ENCODE measurements around the gene CNOT4. TPM values are rescaled to one million over a fixed set of nuclear protein-coding genes. Genes with fewer than 3 reads are reported as not detected.

CNOT4 gene
- total RNA-seq, 2 experiments from 2014 or later: 24.0 to 29.8 TPM

- Histone ChIP-seq H3K36me3 (ENCODE audit: insufficient read depth, low read length) (no peaks in the 10 kb centered on the region), H3K4me1 (ENCODE audit: insufficient read depth, low read length) (no peaks in the 10 kb centered on the region), H3K9me3 (ENCODE audit: control insufficient read depth in 1 of 2, insufficient read depth in 1 of 2, low read length in 2 of 2) (peaks cover 0 to 3% of the 10 kb centered on the region in 2 experiments), H3K27ac (ENCODE audit: low read depth in 1 of 2, low read length in 2 of 2) (no peak overlapping the region), H3K4me3 (ENCODE audit: low read length) (no peak overlapping the region), H3K27me3 (ENCODE audit: control insufficient read depth in 1 of 2, insufficient read depth in 2 of 2, low read length in 2 of 2) (peaks cover 0 to 2% of the 10 kb centered on the region in 2 experiments)
- POLR2A ChIA-PET: no interaction called here
- Mint-ChIP-seq H3K4me1 (ENCODE audit: low read depth) (no peaks in the 10 kb centered on the region), H3K27ac (no peak overlapping the region), H3K27me3 (peaks cover 5% of the 10 kb centered on the region), H3K9me3 (no peaks in the 10 kb centered on the region), H3K4me3 (no peak overlapping the region), H3K36me3 (ENCODE audit: low read depth) (no peaks in the 10 kb centered on the region)
- no peak for TF ChIP-seq CTCF (IDR thresholded peaks at IDR 0.05)
- no peak for DNase-seq
- no peak for ATAC-seq (ENCODE audit: poor library complexity)
- CTCF ChIA-PET: no interaction called here
- intact Hi-C loops (cut with DNase I, micrococcal nuclease): no loop called here
Observed at GRCh38 chr7:135333200-135333599, 176.7 kb downstream of the CNOT4 start.

- no peak overlapping the region for H3K4me3 ChIP-seq (ENCODE audit: low read length)
- H3K36me3 ChIP-seq (ENCODE audit: insufficient read depth, low read length): no peaks in the 10 kb centered on the region
- peaks cover 5% of the 10 kb centered on the region for H3K27me3 Mint-ChIP-seq
- TF ChIP-seq CTCF (IDR thresholded peaks at IDR 0.05): no peak
- CTCF ChIA-PET: no interaction called here
- peaks cover 0 to 9% of the 10 kb centered on the region in 2 experiments for H3K9me3 ChIP-seq (ENCODE audit: control insufficient read depth in 1 of 2, insufficient read depth in 1 of 2, low read length in 2 of 2)
- H3K36me3 Mint-ChIP-seq (ENCODE audit: low read depth): no peaks in the 10 kb centered on the region
- no peak for ATAC-seq (ENCODE audit: poor library complexity)
- no peak overlapping the region for H3K27ac ChIP-seq (ENCODE audit: low read depth in 1 of 2, low read length in 2 of 2)
- no peaks in the 10 kb centered on the region for H3K9me3 Mint-ChIP-seq
- H3K27ac Mint-ChIP-seq: no peak overlapping the region
- H3K4me1 ChIP-seq (ENCODE audit: insufficient read depth, low read length): no peaks in the 10 kb centered on the region
- intact Hi-C loops (cut with DNase I, micrococcal nuclease): no loop called here
- H3K27me3 ChIP-seq (ENCODE audit: control insufficient read depth in 1 of 2, insufficient read depth in 2 of 2, low read length in 2 of 2): peaks cover 0 to 2% of the 10 kb centered on the region in 2 experiments
- no peaks in the 10 kb centered on the region for H3K4me1 Mint-ChIP-seq (ENCODE audit: low read depth)
- no peak overlapping the region for H3K4me3 Mint-ChIP-seq
- POLR2A ChIA-PET: no interaction called here
- DNase-seq: no peak
Observed at GRCh38 chr7:135330088-135330487, 179.8 kb downstream of the CNOT4 start.

- no peaks in the 10 kb centered on the region for H3K4me1 Mint-ChIP-seq (ENCODE audit: low read depth)
- Histone ChIP-seq H3K27me3 (ENCODE audit: control insufficient read depth in 1 of 2, insufficient read depth in 2 of 2, low read length in 2 of 2) (peaks cover 0 to 2% of the 10 kb centered on the region in 2 experiments), H3K9me3 (ENCODE audit: control insufficient read depth in 1 of 2, insufficient read depth in 1 of 2, low read length in 2 of 2) (peaks cover 10 to 15% of the 10 kb centered on the region in 2 experiments), H3K36me3 (ENCODE audit: insufficient read depth, low read length) (no peaks in the 10 kb centered on the region), H3K4me1 (ENCODE audit: insufficient read depth, low read length) (no peaks in the 10 kb centered on the region), H3K27ac (ENCODE audit: low read depth in 1 of 2, low read length in 2 of 2) (no peak overlapping the region), H3K4me3 (ENCODE audit: low read length) (no peak overlapping the region)
- ChIA-PET POLR2A (no interaction called here), CTCF (no interaction called here)
- no peaks in the 10 kb centered on the region for H3K36me3 Mint-ChIP-seq (ENCODE audit: low read depth)
- H3K9me3 Mint-ChIP-seq: peaks cover 7% of the 10 kb centered on the region
- peaks cover 5% of the 10 kb centered on the region for H3K27me3 Mint-ChIP-seq
- no peak for ATAC-seq (ENCODE audit: poor library complexity)
- TF ChIP-seq CTCF (IDR thresholded peaks at IDR 0.05): no peak
- no peak overlapping the region for H3K4me3 Mint-ChIP-seq
- intact Hi-C loops (cut with DNase I, micrococcal nuclease): no loop called here
- no peak overlapping the region for H3K27ac Mint-ChIP-seq
- DNase-seq: no peak
Observed at GRCh38 chr7:135328526-135328925, 181.4 kb downstream of the CNOT4 start.

Data from CD4-positive, alpha-beta T cell (primary cell).